Skeletal muscle cell (primary cell): ENCODE results near the gene CATSPER2.
"Not testable (repeated sequence)": the region's sequence is repeated elsewhere in the genome, so short reads cannot be mapped to it uniquely, and the experiment has no call there.

Experiments
- DNase-seq: peaks from one replicate; pipeline ENCODE4 v3.0.0-alpha.2; 2010; ENCODE audit warnings: low read depth
- H3K4me3 ChIP-seq: 2 replicates; pipeline ENCODE4 v1.5.1; 2011; ENCODE audit warnings: low read depth, mild to moderate bottlenecking, control low read depth, low read length, moderate library complexity

CATSPER2 gene

DNA sequence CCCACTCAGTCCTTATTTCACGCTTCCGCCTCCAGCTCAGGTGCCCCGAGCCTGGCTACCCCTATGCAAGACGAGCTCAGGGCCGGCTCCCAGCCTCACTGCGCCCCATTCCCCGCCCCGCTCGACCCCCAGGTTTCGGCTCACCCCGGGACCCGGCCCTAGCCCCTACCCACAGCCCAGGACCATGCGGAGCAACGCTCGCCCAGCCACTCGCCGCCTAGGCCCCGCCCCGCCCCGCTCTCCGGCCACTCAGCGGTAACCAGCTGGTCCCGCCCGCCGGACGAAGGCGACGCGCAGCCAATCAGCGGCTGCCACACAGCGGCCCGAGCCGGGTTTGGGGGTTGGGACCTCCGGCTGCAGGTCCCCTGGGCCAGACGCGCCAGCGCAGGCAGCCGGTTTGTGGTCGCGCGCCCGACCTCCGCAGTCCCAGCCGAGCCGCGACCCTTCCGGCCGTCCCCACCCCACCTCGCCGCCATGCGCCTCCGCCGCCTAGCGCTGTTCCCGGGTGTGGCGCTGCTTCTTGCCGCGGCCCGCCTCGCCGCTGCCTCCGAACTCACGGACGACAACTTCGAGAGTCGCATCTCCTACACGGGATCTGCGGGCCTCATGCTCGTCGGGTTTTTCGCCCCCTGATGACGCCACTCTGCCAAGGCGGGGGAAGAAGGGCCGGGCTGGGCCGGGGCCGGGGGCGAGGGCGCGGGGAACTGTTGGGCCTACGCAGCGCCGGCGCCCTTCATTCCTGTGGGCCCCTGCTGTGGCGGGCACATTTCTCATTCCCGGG lies at the start of gene CATSPER2:
TSS of gene CATSPER2 (minus strand) at position 196 of the 781 bp plus-strand sequence. CDS start 783 bp downstream, outside the sequence.
- no peak within 1 kb of the TSS for H3K4me3 ChIP-seq

DNA sequence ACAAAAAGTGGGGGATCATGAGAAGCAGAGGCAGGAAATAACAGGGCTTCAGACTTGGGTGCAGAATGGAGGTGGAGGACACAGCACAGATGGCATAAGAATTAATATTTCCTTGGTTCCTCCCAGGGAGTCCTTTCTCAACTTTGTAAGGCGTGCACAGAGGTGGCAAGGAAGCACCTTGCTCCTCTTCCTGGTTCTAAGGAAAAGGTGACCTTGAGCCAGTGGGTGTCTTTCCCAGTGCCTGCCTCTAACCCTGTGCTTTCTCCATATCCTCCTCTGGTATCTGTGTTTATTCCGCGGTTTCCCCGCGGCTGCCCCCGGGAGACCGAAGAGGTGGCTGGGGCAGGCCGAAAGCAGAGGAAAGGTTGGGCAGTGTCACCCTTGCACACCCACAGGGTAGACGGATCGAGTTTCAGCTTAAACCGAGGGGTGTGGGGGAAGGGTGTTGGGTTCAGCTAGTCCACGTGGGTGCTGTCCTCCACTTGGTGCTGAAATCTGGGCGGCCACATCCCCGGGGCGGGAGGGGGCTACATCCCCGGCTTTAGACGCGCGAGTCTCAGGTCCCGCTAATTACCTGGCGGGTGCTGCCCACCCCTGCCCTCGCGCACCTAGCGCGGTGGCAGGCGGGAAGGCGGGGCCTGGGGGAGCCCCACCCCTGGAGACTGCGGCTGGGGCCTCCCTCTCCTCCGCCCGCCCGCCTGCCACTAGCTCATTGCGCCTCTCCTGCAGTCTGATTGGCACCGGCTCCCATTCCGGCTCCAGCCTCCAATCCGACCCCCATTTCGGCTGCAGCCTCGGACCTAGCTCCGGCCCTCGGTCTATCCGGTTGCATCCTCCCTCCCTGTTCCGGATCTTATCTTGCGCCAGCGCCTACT lies 44.7 kb upstream of the CATSPER2 start, which contains the start of gene CKMT1A:
TSS of gene CKMT1A (plus strand) at position 712 of the 875 bp plus-strand sequence. CDS start 192 bp downstream, outside the sequence.
- DNase-seq, H3K4me3 ChIP-seq: not testable (repeated sequence)

More for the DNA sequence above, at the start of gene CATSPER2:
- no peak for DNase-seq

DNA sequence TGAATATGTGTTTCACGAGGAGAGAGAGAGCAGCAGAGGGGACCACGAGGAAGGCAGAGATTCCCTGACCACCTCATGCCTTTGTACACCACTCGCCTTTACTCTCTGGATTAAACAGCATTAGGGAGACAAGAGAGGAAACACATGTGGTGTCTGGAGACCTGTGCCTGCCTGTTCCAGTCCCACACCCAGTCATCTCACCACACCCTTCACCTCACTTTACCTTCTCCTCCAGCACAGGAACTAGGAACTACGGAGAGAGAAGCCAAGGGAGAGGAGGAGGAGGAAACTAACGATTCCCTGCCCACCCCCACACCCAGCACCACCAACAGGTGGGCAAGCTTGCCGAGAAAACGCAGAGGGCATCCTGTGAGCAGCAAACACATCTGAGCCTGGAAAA lies 44.0 kb upstream of the CATSPER2 start:
- H3K4me3 ChIP-seq, DNase-seq: not testable (repeated sequence)

DNA sequence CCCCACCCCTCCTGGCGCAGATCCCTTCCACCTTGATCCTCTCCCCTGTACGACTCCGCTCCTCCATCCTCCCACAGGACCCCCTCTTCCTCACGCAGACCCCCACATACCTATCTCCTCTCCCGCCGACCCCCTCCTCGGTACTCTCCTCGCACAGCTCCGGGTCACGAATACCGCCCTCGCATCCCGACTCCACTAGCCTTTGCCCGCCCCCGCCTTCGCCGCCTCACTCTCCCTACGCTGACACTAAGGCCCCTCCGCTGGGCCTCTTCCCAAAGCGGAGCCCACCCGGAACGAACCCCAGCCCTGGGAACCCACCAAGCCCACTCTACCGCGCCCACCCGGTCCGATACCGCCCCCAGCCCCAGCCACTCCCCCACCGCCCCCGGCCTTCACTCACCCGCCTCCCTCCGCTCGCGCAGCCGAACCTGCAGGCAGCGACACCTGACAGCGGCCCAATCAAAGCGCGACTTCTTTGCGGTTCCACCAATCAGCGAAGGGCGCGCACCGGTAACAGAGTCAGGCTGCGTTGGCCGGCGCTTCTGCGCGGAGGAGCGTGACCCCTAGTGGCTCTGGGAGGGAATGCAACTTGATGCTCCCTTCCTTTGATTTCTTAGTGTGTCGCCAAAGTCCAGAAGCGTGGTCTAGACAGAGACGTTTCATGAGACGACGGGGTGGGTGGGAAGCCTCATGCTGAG lies 41.1 kb upstream of the CATSPER2 start:
- DNase-seq, H3K4me3 ChIP-seq: not testable (repeated sequence)

DNA sequence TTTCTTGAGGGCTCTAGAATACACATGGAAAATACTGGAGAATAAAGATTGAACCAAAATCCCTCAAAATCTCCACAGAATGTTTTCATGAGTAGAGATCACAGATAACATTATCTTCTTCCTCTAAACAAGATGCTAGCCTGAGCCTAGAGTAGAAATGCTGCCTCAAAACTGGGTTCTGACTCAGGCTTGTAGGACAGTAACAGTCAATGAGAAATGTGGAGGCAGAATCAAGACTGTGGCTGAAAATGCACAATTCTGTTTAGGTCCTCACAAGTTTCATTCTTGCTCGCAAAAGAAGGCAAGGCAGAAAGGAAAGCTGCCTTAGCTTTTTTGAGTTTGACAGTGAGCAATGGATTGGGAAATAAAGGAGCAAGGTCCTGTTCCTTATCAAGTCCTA lies 25.5 kb upstream of the CATSPER2 start:
- DNase-seq, H3K4me3 ChIP-seq: not testable (repeated sequence)

DNA sequence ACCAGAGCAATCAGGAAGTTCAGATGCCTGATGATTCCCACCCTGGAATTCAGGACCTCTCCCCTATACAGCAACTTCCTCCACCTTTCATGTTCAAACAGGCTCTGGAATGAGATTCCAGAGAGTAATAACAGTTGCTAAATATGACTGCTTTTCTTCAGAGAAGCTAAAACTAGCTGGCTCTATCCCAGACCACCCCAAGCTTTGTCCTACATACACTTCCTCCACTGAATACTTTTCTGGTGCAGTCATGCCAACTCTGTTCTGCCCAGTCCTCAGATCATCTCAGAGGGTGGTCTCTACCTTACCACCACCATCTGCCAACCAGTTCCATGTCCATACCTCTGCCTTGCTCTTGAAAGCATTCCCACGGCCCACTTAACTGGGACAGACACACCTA lies 17.5 kb upstream of the CATSPER2 start:
- not testable (repeated sequence) for DNase-seq, H3K4me3 ChIP-seq

DNA sequence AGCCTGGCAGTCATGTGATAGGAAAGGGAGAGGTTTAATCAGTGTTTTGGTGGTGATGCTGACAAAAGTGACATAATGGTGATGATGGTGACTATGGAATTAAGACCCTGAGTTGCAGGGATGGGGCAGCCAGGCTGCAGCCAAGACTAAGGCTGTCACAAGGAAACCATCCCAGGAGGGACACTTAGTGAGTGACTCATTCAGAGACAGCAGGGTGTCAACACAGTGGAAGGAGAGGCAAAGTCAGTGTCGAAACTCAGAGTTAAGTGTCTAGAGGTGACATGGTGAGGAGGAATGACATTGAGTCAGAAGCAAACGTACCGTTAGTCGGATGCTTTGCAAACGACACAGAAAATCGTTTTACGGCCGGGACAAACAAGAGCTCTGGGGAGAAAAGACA lies 14.7 kb upstream of the CATSPER2 start:
- not testable (repeated sequence) for H3K4me3 ChIP-seq, DNase-seq

DNA sequence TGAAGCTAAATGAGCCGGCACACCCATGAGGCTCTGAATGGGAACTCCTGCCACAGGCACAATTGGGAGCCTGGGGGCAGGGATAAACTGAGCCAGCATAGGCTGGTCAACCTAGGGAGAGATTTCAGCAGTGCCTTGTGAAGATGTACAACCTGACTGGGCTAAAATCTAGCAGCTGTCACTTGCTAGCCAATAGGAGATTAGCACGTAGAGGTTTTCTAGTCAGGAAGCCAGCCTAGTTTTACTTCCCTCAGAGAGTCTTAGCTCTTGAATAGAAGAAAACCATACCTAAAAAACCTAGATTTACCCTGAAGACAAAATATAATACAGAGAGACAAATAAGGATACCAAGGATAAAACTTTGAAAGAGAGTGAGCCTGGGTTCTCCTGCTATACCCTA lies 13.6 kb upstream of the CATSPER2 start:
- H3K4me3 ChIP-seq, DNase-seq: not testable (repeated sequence)

DNA sequence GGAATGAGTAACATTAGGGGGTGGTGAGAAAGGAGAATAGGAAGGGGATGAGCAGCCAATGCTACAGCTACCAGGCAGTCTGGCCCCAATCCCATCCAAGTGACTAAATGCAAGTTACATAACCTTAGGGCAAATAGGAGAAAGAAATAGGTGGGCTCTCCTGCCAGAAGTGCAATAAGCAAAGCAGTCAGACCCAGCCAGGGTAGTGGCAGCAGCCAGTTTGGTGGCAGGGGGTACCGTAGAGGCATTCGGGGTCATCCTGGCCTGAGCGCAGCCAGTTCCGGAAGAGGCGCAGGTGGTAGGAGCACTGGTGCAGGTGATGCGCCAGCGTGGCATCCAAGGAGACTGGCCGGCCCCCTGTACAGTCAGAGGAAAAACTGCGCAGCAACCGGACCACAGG lies 11.1 kb upstream of the CATSPER2 start:
- H3K4me3 ChIP-seq, DNase-seq: not testable (repeated sequence)

DNA sequence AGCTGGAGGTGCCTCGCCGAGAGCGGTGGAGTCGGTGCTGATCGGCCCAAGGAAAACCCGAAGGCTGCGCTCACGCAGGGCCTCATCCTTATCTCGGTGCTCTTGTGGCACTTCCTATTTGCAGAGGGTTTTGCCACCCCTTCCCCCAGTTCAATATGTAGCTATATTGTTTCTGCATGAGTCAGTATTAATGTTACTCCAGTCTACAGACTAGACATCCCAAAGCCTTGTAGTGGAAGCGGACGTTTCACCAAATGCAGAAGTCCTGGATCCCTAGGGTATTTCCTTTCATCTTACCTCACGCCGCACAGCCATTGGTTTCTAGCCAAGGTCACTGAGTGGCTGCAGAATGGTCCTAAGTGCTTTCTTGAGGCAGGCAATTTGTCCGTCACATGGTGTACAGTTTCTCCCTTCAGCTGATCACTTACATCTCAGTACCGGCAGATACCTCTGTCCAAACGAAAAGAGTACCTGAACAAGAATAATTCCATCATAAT lies 834 bp upstream of the CATSPER2 start:
- H3K4me3 ChIP-seq, DNase-seq: not testable (repeated sequence)

DNA sequence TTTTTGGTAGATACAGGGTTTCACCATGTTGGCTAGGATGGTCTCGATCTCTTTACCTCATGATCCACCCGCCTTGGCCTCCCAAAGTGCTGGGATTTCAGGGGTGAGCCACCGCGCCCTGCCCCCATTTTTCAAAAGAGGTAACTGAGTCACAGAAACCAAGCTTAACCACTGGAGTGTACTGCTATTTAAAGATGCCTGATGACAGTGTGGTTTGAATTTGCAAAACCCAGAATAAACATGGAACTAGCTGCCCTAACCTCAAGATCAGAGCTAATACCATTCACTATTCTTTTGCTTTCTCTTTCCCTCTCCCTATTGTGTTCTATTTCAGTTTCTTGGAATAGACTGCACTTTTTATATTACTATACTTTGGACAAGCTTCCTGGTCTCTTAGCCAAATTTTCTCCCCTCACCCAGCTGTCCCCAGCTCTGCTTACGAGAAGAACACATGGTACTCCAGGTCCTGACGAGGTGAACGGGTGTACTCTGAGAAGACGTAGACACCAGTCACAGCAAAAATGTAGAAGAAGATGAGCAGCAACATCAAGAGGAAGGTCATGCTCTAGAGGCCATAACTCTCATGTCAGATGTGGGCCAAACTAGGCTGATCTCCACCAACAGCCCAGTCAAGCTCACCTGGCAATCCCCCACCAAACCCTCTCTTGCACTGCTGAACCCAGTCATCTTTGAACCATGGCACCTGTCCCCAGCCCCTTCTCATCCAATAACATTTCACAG lies 10.0 kb downstream of the CATSPER2 start:
- H3K4me3 ChIP-seq, DNase-seq: not testable (repeated sequence)

DNA sequence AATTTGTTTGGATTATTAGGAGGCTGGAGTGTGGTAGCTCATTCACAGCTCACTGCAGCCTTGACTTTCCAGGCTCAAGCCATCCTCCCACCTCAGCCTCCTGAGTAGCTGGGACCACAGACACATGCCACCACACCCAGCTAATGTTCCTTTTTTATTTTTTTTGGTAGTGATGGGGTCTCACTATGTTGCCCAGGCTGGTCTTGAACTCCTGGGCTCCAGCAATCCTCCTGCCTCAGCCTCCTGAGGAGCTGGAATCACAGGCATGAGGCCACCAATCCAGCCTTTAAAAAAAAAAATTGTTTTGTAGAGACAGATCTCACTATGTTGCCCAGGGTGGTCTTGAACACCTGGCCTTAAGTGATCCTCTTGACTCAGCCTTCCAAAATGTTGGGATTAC lies 21.7 kb downstream of the CATSPER2 start:
- not testable (repeated sequence) for H3K4me3 ChIP-seq, DNase-seq

DNA sequence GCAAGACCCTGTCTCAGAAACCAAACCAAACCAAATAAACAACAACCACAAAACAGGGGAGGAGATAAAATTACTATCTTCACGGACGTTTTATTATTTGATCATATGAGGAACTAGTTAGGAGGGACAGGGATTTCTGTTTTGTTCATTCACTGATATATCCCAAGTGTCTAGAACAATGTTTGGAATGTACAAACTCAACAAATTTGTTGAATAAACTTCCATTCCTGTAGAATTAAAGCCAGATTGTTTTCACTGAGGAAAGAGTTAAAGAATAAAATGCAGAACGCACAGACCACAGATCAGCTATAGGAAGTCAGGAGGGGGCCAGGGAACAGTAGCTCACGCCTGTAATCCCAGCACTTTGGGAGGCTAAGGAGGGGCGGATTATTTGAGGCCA lies 23.5 kb downstream of the CATSPER2 start:
- no peak for DNase-seq
- H3K4me3 ChIP-seq = no peak overlapping the region

DNA sequence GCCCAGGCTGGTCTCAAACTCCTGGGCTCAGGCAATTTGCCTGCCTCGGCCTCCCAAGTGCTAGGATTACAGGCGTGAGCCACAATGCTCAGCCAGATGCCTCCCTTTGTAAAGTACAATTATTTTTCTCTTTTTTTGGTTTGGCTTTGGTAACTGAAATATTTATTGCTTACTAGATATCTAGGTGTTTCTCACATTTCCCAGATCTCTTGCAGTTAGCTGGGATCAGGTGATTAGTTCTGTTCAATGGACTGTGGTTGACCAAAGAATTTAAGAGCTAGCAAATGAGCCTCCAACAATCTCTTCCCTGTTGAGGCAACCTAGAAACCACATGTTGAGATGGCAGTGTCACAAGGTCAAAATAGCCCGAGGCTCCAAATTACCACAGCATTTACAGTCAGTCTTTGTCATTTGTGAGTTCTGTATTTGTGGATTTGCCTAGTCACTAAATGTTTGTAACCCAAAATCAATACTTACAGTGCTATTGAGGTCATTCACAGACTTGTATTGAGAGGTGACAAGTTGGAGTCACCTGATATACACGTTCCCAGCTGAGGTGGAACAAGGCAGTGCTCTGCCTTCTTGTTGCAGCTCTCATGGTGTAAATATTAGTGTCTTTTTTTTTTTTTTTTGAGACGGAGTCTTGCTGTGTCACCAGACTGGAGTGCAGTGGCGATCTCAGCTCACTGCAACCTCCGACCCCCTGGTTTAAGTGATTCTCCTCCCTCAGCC lies 26.4 kb downstream of the CATSPER2 start:
- DNase-seq, H3K4me3 ChIP-seq: not testable (repeated sequence)

DNA sequence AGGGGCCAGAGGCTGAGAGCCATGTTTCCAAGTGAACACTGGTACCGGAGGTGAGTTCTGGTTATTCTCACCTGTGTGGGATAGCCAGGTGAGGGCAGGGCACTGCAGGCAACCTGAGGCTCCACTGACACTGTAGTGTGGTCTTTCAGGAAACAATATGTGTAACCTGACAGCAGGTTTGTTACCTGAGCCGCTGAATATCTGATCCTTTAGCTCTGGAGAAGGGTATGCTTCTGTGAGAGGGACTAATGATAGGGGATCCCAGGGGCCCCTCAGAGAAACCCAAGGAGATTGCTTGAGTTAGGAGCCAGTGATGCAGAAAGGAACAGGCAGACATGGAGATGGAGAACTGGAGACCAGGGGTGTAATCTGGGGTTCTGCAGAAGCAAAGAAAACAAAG lies 29.9 kb downstream of the CATSPER2 start, which contains the start of gene STRC:
TSS of gene STRC (minus strand) at position 101 of the 400 bp plus-strand sequence. CDS start at position 23, 78 bp downstream.
- not testable (repeated sequence) for DNase-seq, H3K4me3 ChIP-seq

DNA sequence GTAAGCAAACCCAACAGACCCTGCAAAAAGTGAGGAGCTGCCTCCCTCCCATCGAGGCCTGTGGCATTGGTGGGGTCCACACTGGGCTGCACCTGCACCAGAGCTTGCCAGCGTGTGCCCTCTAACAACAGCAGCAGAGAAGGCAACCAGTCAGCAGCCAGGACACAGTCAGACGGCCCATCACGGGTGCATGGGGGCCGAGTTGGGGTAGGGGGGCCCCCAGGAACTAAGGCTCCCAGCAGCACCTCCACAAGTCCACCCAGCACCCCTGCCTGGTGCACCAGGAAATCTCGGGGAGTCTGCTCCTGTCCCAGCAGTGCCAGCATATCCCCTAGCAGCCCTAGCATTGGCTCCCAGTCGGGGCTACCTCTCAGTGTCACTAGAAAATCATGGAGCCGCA lies 30.9 kb downstream of the CATSPER2 start:
- DNase-seq, H3K4me3 ChIP-seq: not testable (repeated sequence)

DNA sequence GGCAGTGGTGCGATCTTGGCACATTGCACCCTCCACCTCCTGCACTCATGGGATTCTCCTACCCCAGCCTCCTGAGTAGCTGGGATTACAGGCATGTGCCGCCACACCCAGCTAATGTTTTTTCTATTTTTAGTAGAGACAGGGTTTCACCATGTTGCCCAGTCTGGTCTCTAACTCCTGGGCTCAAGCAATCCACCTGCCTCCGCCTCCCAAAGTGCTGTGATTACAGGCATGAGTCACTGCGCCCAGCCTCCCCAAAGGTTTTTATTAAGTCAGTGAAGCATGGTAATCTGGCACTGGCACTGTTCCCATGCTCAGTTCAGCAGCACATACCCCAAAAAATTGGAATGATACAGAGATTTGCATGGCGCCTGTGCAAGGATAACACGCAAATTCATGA lies 46.4 kb downstream of the CATSPER2 start:
- H3K4me3 ChIP-seq, DNase-seq: not testable (repeated sequence)

DNA sequence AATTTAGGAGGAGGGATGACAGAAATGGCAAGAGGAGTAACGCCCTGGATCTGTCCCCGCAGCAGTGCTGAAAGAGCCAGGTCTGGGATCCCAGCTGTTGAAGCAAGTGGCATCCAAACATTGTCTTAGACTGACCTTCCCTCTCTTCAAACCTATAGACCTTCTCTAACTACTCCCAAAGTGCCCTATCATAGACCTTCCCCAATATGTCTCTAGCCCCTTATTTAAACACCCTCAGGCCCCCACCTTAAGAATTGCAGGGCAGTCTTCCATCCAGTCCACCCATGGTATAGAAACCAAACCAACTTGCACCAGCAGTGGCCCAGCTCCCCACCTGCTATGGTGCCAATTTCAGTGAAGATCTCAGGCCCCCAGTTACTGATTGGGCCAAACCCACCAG lies 48.4 kb downstream of the CATSPER2 start:
- DNase-seq, H3K4me3 ChIP-seq: not testable (repeated sequence)
